Fibroblast of skin of left quadriceps (primary cell): Measurements from ENCODE around the gene GUCA2A.

Source experiments
- DNase-seq, 2 experiments: peaks; one replicate each; pipeline ENCODE4 v3.0.0-alpha.2; 2013; ENCODE audit warnings: low read depth in 2 of 2

GUCA2A gene

DNA sequence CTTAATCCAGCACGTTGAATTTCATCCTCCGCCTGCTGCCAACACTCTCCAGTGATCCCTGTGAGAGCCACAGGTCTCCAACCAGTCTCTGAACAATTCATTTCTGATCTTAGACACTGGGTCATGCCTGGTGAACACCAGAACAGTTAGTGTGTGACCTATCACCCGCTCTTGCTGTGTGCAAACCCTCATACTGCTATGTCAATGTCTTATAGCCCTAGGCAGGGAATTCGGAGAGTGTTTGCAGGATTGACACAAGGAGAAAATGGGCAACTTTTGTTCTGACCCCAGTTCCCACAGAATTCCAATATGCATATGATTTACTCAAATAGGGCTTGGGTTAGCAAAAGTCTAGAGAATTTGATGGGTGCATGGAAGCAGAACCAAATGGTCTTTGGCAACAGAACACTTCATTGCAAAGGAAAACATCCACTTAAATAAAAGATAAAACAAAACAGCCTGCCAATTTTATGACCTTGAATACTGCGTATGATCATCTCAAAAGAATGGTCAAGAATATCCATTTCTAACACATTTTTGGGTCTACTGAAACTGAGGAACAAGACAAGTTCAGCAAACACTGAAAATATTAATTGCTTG, 34.4 kb downstream of the GUCA2A start:
- no peak for DNase-seq

DNA sequence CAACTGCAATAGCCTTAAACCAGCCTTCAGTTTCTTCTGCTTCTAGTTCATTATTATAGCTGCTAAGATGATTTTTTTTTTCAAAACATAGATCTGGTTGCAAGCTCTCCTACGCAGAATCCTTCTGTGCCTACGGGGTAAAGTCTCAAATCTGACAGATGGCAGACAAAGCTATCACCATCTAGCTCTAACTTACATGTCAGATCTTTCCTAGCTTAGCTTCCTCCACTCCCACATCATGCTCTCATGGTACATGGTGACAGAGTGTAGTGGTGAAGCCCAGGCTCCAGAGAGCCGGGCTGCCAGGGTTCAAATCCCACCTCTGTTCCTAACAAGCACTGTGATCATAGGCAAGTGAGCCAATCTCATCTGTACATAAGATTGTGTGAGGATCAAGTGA, 35.6 kb downstream of the GUCA2A start:
- DNase-seq: no peak

DNA sequence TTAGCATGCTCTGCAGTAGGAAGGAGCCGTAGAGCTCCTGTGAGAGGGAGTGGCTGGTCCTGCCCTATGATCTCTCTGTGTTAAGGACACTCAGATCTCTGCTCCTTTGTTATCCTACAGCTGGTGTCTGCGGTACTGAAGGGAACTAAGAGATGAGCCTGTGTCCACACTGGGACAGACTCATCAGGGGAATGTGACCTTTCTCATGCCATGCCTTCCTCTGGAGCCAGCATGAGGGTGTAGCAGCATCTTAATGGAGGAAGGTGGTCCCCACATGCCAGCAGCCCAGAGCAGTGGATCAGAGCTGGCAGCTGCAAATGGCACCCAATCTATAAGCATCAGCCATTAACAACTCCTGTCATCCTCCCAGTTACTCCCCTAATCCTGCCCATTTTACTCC, 36.0 kb downstream of the GUCA2A start:
- no peak for DNase-seq

DNA sequence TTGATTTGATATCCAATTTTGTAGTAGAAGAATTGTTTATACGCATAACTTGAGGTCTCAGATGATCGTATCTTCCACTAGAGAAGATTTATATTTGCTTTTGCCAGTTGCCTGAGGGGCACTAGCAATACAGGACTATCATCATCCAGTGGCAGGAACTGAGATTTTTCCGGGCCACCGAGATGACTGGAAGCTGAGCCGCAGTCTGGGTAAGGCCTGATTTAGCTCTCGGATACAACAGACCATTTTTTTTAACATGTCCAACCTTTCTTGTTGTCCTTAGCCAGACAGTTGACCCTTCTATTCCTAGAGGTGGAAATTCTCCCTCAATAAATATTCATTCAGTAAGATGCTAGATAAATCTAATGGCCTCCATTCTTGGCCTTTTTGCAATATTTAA, 36.8 kb downstream of the GUCA2A start:
- no peak for DNase-seq

DNA sequence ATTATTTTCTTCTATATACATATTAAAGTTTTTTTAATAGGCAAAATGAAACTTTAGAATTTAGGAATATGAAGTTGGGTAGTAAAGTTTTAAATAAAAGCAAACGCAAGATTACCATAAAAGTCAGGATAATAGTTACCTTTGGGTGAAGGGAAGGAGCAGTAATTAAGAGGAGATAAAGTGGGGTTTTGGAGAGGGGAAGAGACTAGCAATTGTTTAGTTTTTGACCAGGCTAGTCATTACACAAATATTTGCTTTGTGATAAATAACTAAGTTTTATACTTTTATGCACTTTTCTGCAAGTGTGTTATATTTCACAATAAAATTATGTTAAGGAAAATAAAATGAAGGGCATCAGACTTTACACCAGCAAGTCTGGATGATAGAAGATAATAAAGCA, 39.0 kb downstream of the GUCA2A start:
- no peak for DNase-seq

DNA sequence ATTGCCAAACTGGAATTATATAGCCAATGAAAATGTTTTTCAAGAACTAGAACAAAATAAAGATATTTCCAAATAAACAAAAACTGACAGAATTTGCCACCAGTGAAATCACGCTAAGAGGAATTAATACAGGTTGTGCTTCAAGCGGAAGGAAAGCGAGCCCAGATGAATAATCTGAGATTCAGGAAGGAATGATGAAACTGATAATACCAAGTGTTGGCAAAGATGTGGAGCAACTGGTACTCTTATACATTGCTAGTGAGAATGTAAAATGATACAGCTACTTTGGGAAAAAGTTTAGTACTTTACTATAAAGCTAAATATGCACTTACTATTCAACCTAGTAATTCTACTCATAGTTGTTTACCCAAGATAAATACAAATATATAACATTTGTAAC, 42.1 kb downstream of the GUCA2A start:
- no peak for DNase-seq

DNA sequence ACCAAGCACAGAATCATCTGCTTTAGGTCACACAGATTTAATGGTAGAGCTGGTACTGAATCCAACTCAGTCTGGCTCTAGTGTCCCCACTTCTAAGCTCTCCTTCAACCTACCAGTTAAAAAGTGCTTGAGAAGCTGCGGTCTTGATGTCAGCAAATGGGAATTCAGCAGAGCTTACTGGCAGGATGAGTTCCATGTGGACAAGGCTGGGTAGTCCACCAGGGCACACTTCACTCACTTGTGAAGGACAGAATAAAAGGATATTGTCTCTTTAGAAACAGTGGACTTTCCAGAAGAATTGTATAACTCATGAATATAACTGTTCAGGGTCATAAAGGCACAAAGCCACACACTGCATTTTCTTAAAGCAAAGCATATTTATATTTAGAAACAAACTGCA, 46.4 kb downstream of the GUCA2A start:
- no peak for DNase-seq

DNA sequence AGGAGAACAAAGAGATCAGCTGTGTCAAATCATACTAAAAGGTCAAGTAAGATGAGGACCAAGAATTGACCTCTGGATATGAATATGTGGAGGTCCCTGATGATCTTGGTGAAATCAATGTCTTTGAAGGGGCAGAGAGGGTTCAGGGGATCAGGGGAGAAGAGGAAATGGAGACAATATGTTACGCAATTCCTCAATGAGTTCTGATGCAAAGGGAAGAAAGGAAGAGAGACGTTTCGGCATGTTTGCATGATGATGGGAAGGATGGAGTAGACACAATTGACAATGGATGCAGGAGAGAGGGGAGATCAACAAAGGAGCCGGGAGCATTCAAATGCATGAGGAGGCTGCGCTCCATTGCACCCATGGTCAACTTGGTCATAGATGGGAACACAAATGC, 47.3 kb downstream of the GUCA2A start:
- DNase-seq: no peak

DNA sequence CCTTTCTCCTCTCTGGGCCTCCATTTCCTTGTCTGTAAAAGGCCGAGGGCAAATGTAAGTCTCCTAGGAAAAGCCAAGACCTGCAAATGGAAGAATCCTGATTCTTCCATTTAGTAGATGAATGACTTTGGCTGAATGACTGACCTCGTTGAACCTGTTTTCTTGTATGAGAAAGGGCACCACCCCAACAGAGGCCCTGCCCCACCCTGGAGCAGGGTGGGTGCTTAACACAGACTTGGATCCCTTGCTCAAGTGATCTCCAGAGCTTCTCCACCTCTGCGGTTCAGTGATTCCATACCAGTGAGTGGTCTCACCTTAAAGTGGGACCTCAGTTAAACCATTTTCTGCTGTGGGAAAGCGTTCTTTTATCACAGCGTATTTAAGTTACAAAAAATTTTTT, 50.3 kb downstream of the GUCA2A start:
- no peak for DNase-seq
